DOHH2 (cell line): ENCODE results near the gene CADPS.

Source experiments
- H3F3A ChIP-seq: fragments of 200-600 bp; sonication (generic), shearing (Covaris generic); 2 replicates; pipeline ENCODE4 v1.6.0; 2016; ENCODE audit warnings: antibody characterized with exemption, mild to moderate bottlenecking; ENCODE audit not compliant: control insufficient read depth, insufficient read depth
- H3K27ac ChIP-seq: fragments of 200-600 bp; sonication (generic); 2 replicates; pipeline ENCODE4 v1.5.1; 2014; ENCODE audit warnings: low read depth, mild to moderate bottlenecking, low read length, moderate library complexity
- H3K27me3 ChIP-seq: fragments of 200-600 bp; sonication (generic); 2 replicates; pipeline ENCODE4 v1.6.1; 2014; ENCODE audit warnings: mild to moderate bottlenecking, low read length, mixed read lengths; ENCODE audit not compliant: control insufficient read depth
- H3K36me3 ChIP-seq: fragments of 200-600 bp; sonication (generic); 2 replicates; pipeline ENCODE4 v1.6.1; 2014; ENCODE audit warnings: mild to moderate bottlenecking, low read length, moderate library complexity, mixed read lengths; ENCODE audit not compliant: control insufficient read depth
- H3K4me1 ChIP-seq: fragments of 200-600 bp; sonication (generic); 2 replicates; pipeline ENCODE4 v1.6.1; 2014; ENCODE audit warnings: mild to moderate bottlenecking, low read length, mixed read lengths; ENCODE audit not compliant: control insufficient read depth
- H3K4me2 ChIP-seq: fragments of 200-600 bp; sonication (generic); 2 replicates; pipeline ENCODE4 v1.6.0; 2014; ENCODE audit warnings: mild to moderate bottlenecking, low read length, moderate library complexity
- H3K4me3 ChIP-seq: fragments of 200-600 bp; sonication (generic); 2 replicates; pipeline ENCODE4 v1.5.1; 2014; ENCODE audit warnings: mild to moderate bottlenecking, low read length, mixed read lengths
- H3K79me2 ChIP-seq: fragments of 200-600 bp; sonication (generic); 2 replicates; pipeline ENCODE4 v1.6.1; 2014; ENCODE audit warnings: mild to moderate bottlenecking, low read length, mixed read lengths; ENCODE audit not compliant: control insufficient read depth
- H3K9me2 ChIP-seq: fragments of 200-600 bp; sonication (generic); replicated peaks from 2 replicates; pipeline ENCODE4 v1.6.1; 2014; ENCODE audit warnings: mild to moderate bottlenecking, low read length, mixed read lengths; ENCODE audit not compliant: control insufficient read depth
- H3K9me3 ChIP-seq: fragments of 200-600 bp; sonication (generic); 2 replicates; pipeline ENCODE4 v1.6.1; 2014; ENCODE audit warnings: antibody characterized with exemption, low read length, mixed read lengths; ENCODE audit not compliant: control insufficient read depth, insufficient read depth
- H4K20me1 ChIP-seq: fragments of 200-600 bp; sonication (generic); 2 replicates; pipeline ENCODE4 v1.6.0; 2014; ENCODE audit warnings: low read depth, mild to moderate bottlenecking, antibody characterized with exemption, low read length, moderate library complexity; ENCODE audit not compliant: control insufficient read depth, insufficient read depth
- EZH2phosphoT487 ChIP-seq: fragments of 200-600 bp; sonication (generic); IDR thresholded peaks from 2 replicates; pipeline ENCODE4 v1.6.1; 2017; ENCODE audit warnings: borderline replicate concordance, mild to moderate bottlenecking, antibody characterized with exemption, low read length, moderate library complexity, mixed read lengths
- TF ChIP-seq, protein P1 (sequence below): fragments of 200-600 bp; sonication (generic); IDR thresholded peaks from one replicate; pipeline ENCODE4 v1.5.1; 2014; ENCODE audit warnings: antibody characterized with exemption, mild to moderate bottlenecking, low read depth, low read length; ENCODE audit not compliant: poor library complexity, severe bottlenecking

The CADPS gene

DNA sequence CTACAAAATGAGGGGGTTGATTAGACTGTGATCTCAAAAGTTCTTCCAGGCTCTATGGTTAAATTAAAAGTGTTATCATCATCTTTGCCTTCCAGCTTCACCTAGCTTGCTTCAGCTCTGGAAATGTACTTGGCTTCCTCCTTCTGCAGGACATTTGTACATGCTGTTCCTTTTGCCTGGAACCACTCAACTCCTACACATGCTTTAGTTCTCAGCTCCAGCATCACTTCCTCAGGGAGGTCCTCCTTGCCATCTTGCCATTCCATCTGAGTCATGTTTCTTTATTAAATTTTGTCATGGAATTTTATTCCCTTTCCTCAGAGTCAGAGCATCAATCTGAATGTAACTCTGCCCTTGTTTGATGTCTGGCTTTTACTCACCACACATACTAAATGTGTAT lies 343.2 kb downstream of the CADPS start:
- H3K9me2 ChIP-seq = no peaks in the 10 kb centered on the region
- H3K9me3 ChIP-seq = no peaks in the 10 kb centered on the region
- TF ChIP-seq EZH2phosphoT487 = no peak
- TF ChIP-seq, protein P1, sequence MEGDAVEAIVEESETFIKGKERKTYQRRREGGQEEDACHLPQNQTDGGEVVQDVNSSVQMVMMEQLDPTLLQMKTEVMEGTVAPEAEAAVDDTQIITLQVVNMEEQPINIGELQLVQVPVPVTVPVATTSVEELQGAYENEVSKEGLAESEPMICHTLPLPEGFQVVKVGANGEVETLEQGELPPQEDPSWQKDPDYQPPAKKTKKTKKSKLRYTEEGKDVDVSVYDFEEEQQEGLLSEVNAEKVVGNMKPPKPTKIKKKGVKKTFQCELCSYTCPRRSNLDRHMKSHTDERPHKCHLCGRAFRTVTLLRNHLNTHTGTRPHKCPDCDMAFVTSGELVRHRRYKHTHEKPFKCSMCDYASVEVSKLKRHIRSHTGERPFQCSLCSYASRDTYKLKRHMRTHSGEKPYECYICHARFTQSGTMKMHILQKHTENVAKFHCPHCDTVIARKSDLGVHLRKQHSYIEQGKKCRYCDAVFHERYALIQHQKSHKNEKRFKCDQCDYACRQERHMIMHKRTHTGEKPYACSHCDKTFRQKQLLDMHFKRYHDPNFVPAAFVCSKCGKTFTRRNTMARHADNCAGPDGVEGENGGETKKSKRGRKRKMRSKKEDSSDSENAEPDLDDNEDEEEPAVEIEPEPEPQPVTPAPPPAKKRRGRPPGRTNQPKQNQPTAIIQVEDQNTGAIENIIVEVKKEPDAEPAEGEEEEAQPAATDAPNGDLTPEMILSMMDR = no peak
- H3K27me3 ChIP-seq = no peaks in the 10 kb centered on the region
- H3K36me3 ChIP-seq = peaks cover 29% of the 10 kb centered on the region
- no peaks in the 10 kb centered on the region for H3K4me1 ChIP-seq
- no peak overlapping the region for H3K4me3 ChIP-seq
- no peaks in the 10 kb centered on the region for H3F3A ChIP-seq
- H3K27ac ChIP-seq = no peak overlapping the region
- H3K4me2 ChIP-seq = no peak overlapping the region
- H4K20me1 ChIP-seq = no peaks in the 10 kb centered on the region
- no peaks in the 10 kb centered on the region for H3K79me2 ChIP-seq

DNA sequence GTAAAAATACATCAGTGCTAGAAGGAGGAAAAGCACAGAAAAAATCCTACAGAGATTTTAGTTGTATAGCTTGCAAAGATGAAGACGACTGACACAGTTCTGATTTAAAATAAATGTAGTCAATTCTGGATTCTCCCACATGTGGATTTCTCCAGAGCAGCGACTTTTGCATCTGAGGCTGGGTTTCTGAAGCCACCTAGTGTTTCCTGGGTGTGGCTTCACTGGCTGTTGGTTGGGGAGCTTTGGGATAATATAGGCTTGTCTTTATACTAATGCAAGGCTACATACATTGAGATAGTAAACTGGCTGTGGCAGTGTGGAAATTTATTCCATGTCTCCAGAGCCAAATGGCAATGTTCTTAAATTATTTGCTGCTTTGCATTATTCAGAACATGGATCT lies 343.7 kb downstream of the CADPS start:
- no peak for TF ChIP-seq EZH2phosphoT487
- TF ChIP-seq, protein P1 = no peak
- Histone ChIP-seq H3K36me3 (peaks cover 27% of the 10 kb centered on the region), H3K27me3 (no peaks in the 10 kb centered on the region), H3K4me3 (no peak overlapping the region), H3K4me2 (no peak overlapping the region), H3K9me2 (no peaks in the 10 kb centered on the region), H3K4me1 (no peaks in the 10 kb centered on the region), H3K9me3 (no peaks in the 10 kb centered on the region), H4K20me1 (no peaks in the 10 kb centered on the region), H3F3A (no peaks in the 10 kb centered on the region), H3K79me2 (no peaks in the 10 kb centered on the region), H3K27ac (no peak overlapping the region)

DNA sequence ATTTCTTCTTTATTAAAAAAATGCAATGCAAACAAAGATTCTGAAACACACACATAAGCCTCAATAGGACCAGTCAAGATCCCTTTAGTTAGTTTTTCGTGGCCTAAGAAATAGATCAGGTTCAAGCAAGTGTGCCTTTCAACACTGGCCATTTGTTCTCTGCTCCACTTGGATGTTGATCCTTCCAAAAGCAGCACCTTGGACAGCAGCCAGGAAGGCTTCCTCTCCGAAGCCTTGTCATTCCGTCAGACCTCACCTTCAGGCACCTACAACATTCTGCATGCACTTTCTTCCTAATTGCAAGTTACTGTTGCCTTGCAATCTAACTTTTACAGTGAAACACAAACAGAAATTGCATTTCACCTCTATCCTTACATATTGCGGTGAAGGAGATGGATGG lies 346.0 kb downstream of the CADPS start:
- H3K9me3 ChIP-seq = no peaks in the 10 kb centered on the region
- TF ChIP-seq, protein P1 = no peak
- TF ChIP-seq EZH2phosphoT487 = no peak
- H3K27ac ChIP-seq = no peak overlapping the region
- no peaks in the 10 kb centered on the region for H3K9me2 ChIP-seq
- H3F3A ChIP-seq = no peaks in the 10 kb centered on the region
- H4K20me1 ChIP-seq = no peaks in the 10 kb centered on the region
- no peaks in the 10 kb centered on the region for H3K27me3 ChIP-seq
- H3K79me2 ChIP-seq = no peaks in the 10 kb centered on the region
- no peak overlapping the region for H3K4me2 ChIP-seq
- no peak overlapping the region for H3K4me3 ChIP-seq
- H3K36me3 ChIP-seq = peaks cover 26% of the 10 kb centered on the region
- H3K4me1 ChIP-seq = no peaks in the 10 kb centered on the region

DNA sequence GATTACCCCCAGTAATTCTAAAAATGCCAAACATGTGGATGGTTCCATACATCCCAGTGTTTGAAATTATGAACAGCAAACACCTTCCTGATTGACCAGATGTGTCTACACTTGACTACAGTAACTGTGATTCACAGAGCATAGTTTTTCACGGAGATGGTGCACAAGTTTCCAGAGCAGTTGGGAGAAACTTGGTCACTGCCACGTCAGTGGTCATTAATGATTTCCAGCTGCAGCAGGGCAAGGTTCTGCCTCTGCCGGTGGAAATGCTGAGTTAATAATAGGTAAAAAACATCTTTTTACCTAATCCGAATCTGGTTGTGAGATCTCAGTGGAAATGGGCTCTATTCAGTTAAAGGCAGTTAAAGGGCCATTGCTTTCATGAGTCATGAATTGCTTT lies 347.7 kb downstream of the CADPS start:
- H3K79me2 ChIP-seq = no peaks in the 10 kb centered on the region
- no peak overlapping the region for H3K27ac ChIP-seq
- TF ChIP-seq, protein P1 = no peak
- no peak for TF ChIP-seq EZH2phosphoT487
- H3K9me2 ChIP-seq = no peaks in the 10 kb centered on the region
- H3K36me3 ChIP-seq = peaks cover 18% of the 10 kb centered on the region
- H3K27me3 ChIP-seq = no peaks in the 10 kb centered on the region
- H3K4me1 ChIP-seq = no peaks in the 10 kb centered on the region
- H3K9me3 ChIP-seq = no peaks in the 10 kb centered on the region
- H3K4me2 ChIP-seq = no peak overlapping the region
- H3K4me3 ChIP-seq = no peak overlapping the region
- no peaks in the 10 kb centered on the region for H4K20me1 ChIP-seq
- no peaks in the 10 kb centered on the region for H3F3A ChIP-seq
